K562 (cell line): Measurements from ENCODE around the gene TBCC.

Source experiments
- ARID1B ChIP-seq: fragments of 450-650 bp; IDR thresholded peaks from 2 replicates; pipeline ENCODE4 v1.6.1; 2016; ENCODE audit warnings: antibody characterized with exemption, mild to moderate bottlenecking, inconsistent platforms
- CTCF ChIP-seq, 3 experiments: IDR thresholded peaks in 2 of 3; conservative IDR thresholded peaks in 1 of 3; 2 replicates each; pipeline ENCODE4 v1.5.1; 2011 to 2012; ENCODE audit warnings: low read length in 3 of 3, mild to moderate bottlenecking in 3 of 3, control low read depth in 2 of 3, improper control_type of control experiment in 1 of 3, inconsistent platforms in 1 of 3, low read depth in 1 of 3, mixed read lengths in 1 of 3, moderate library complexity in 1 of 3; ENCODE audit not compliant: insufficient read depth in 2 of 3
- ELF2 ChIP-seq: fragments of 250-450 bp; sonication (Bioruptor Pico); IDR thresholded peaks from 2 replicates; pipeline ENCODE4 v1.5.0; 2021; ENCODE audit warnings: mild to moderate bottlenecking
- ERF ChIP-seq: fragments of 450-650 bp; formaldehyde crosslinking; IDR thresholded peaks from 2 replicates; pipeline ENCODE4 v1.4.0; 2020; ENCODE audit warnings: mild to moderate bottlenecking, mixed read lengths
- GABPB2 ChIP-seq: fragments of 250-450 bp; sonication (Bioruptor Pico); conservative IDR thresholded peaks from 2 replicates; pipeline ENCODE4 v1.5.1; 2021; ENCODE audit warnings: mild to moderate bottlenecking
- MLX ChIP-seq, 2 experiments: fragments of 450-650 bp in 1 of 2; sonication (generic) in 1 of 2; formaldehyde crosslinking; conservative IDR thresholded peaks; 2 replicates each; pipeline versions ENCODE4 v1.4.0 to v1.8.1; 2020 to 2022; ENCODE audit warnings: mild to moderate bottlenecking in 1 of 2, missing genetic modification reagents in 1 of 2
- POLR2AphosphoS5 ChIP-seq: IDR thresholded peaks from 2 replicates; pipeline ENCODE4 v1.6.1; 2011; ENCODE audit warnings: mild to moderate bottlenecking, low read depth, low read length, moderate library complexity; ENCODE audit not compliant: control insufficient read depth, insufficient read depth
- RBM17 ChIP-seq: fragments of 200-400 bp; formaldehyde crosslinking; IDR thresholded peaks from 2 replicates; pipeline ENCODE4 v1.6.1; 2017; ENCODE audit warnings: low read depth, mild to moderate bottlenecking, low read length, borderline replicate concordance
- REST ChIP-seq, 2 experiments: fragments of 450-650 bp; formaldehyde crosslinking in 1 of 2; IDR thresholded peaks; 2 replicates each; pipeline versions ENCODE4 v1.4.0 to v1.6.1; 2014 to 2020; ENCODE audit warnings: mild to moderate bottlenecking in 2 of 2, borderline replicate concordance in 1 of 2, low read depth in 1 of 2
- TBL1XR1 ChIP-seq, 2 experiments: IDR thresholded peaks; 2 replicates each; pipeline ENCODE4 v1.6.1; 2012; ENCODE audit warnings: improper control_type of control experiment in 2 of 2, low read length in 2 of 2, mild to moderate bottlenecking in 1 of 2
- TF ChIP-seq, protein P1 (sequence below): fragments of 450-650 bp; IDR thresholded peaks from 2 replicates; pipeline ENCODE4 v1.6.1; 2017; ENCODE audit warnings: antibody characterized with exemption
- TF ChIP-seq, protein P2 (sequence below): sonication (generic); formaldehyde crosslinking; IDR thresholded peaks from 2 replicates; pipeline ENCODE4 v1.8.1; 2022; ENCODE audit warnings: missing genetic modification reagents

GRCh38 chr6:42756722-42757121 is 10.8 kb upstream of the TBCC start:
- TF ChIP-seq, protein P1, sequence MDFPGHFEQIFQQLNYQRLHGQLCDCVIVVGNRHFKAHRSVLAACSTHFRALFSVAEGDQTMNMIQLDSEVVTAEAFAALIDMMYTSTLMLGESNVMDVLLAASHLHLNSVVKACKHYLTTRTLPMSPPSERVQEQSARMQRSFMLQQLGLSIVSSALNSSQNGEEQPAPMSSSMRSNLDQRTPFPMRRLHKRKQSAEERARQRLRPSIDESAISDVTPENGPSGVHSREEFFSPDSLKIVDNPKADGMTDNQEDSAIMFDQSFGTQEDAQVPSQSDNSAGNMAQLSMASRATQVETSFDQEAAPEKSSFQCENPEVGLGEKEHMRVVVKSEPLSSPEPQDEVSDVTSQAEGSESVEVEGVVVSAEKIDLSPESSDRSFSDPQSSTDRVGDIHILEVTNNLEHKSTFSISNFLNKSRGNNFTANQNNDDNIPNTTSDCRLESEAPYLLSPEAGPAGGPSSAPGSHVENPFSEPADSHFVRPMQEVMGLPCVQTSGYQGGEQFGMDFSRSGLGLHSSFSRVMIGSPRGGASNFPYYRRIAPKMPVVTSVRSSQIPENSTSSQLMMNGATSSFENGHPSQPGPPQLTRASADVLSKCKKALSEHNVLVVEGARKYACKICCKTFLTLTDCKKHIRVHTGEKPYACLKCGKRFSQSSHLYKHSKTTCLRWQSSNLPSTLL: no peak
- TF ChIP-seq CTCF (IDR thresholded peaks at IDR 0.05 in 2 of 3, conservative IDR thresholded peaks at IDR 0.05 in 1 of 3; ENCODE audit: insufficient read depth in 2 of 3, low read depth in 1 of 3, low read length in 3 of 3) (no peak), ARID1B (no peak), RBM17 (no peak), MLX (CRISPR knock-in tag; conservative IDR thresholded peaks at IDR 0.05) (no peak), ELF2 (no peak), ERF (no peak), GABPB2 (CRISPR knock-in tag) (no peak), REST (IDR thresholded peaks at IDR 0.05; ENCODE audit: borderline replicate concordance) (no peak), REST (CRISPR knock-in tag; IDR thresholded peaks at IDR 0.05; ENCODE audit: low read depth) (no peak), POLR2AphosphoS5 (no peak), TBL1XR1 (IDR thresholded peaks at IDR 0.05; ENCODE audit: low read length in 2 of 2) (no peak)
- TF ChIP-seq, protein P2, sequence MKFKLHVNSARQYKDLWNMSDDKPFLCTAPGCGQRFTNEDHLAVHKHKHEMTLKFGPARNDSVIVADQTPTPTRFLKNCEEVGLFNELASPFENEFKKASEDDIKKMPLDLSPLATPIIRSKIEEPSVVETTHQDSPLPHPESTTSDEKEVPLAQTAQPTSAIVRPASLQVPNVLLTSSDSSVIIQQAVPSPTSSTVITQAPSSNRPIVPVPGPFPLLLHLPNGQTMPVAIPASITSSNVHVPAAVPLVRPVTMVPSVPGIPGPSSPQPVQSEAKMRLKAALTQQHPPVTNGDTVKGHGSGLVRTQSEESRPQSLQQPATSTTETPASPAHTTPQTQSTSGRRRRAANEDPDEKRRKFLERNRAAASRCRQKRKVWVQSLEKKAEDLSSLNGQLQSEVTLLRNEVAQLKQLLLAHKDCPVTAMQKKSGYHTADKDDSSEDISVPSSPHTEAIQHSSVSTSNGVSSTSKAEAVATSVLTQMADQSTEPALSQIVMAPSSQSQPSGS (CRISPR knock-in tag): no peak
